T-helper 17 cell (primary cell): ENCODE data around the gene NAIF1. TPM values are rescaled to one million over a fixed set of nuclear protein-coding genes. Genes with fewer than 3 reads are reported as not detected.

Source experiments
- ATAC-seq: fragments of 150-1000 bp; cut with Tn5 transposase; 2 replicates; pipeline ENCODE4 v1.10.0; 2021; ENCODE audit warnings: mild to moderate bottlenecking, moderate library complexity
- DNase-seq, 3 donors: peaks; one replicate each; pipeline versions ENCODE4 v3.0.0 to v3.0.0-alpha.2; 2020 to 2021
- H3K9me3 ChIP-seq: one replicate; pipeline ENCODE4 v1.7.0; 2013; ENCODE audit warnings: low read length, mild to moderate bottlenecking; ENCODE audit not compliant: control insufficient read depth, poor library complexity, severe bottlenecking
- H3K27ac Mint-ChIP-seq: one replicate; pipeline ENCODE4 v1.8.0; 2022; ENCODE audit warnings: mild to moderate bottlenecking, moderate library complexity, mixed read lengths
- H3K27me3 Mint-ChIP-seq: one replicate; pipeline ENCODE4 v1.8.0; 2022; ENCODE audit warnings: mixed read lengths
- H3K36me3 Mint-ChIP-seq: one replicate; pipeline ENCODE4 v1.8.0; 2022; ENCODE audit warnings: low read depth, mixed read lengths
- H3K4me1 Mint-ChIP-seq: one replicate; pipeline ENCODE4 v1.8.0; 2022; ENCODE audit warnings: mild to moderate bottlenecking, mixed read lengths
- H3K4me3 Mint-ChIP-seq: one replicate; pipeline ENCODE4 v1.8.0; 2022; ENCODE audit warnings: mild to moderate bottlenecking, moderate library complexity, mixed read lengths
- total RNA-seq, 4 donors: library from RNA in 2 of 4; stranded (reverse) in 2 of 4; gene quantifications; one replicate each; pipeline ENCODE4 v1.2.3 and lab custom pipeline; 2022 to 2026

NAIF1 gene
- total RNA-seq, 2 donors from 2014 or later = 11.6 to 15.2 TPM

DNA sequence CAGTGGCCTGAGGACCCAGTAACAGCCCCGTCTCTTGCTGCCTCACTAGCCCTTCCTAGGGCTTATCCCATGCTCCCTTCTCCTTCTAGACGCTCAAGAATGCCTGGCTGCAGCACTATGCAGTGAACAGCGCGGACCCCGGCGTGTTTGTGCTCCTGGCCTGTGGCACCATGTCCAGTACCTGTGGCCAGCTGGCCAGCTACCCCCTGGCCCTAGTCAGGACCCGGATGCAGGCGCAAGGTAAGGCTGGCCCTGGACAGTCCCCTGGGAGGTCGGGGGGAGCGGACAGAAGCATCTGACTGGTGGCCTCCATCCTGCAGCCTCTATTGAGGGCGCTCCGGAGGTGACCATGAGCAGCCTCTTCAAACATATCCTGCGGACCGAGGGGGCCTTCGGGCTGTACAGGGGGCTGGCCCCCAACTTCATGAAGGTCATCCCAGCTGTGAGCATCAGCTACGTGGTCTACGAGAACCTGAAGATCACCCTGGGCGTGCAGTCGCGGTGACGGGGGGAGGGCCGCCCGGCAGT is 39.9 kb upstream of the NAIF1 start:
- ATAC-seq (no peak), DNase-seq (no peak)
- Mint-ChIP-seq H3K27ac (peak overlapping the region; percentile 27), H3K4me1 (peaks cover 17% of the 10 kb centered on the region), H3K27me3 (no peaks in the 10 kb centered on the region), H3K36me3 (peaks cover 8% of the 10 kb centered on the region), H3K4me3 (no peak overlapping the region)
- no peaks in the 10 kb centered on the region for H3K9me3 ChIP-seq

- Mint-ChIP-seq H3K27me3 (no peaks in the 10 kb centered on the region), H3K27ac (peak overlapping the region; percentile 27), H3K36me3 (peaks cover 8% of the 10 kb centered on the region), H3K4me3 (no peak overlapping the region), H3K4me1 (peaks cover 19% of the 10 kb centered on the region)
- no peak for ATAC-seq
- H3K9me3 ChIP-seq = no peaks in the 10 kb centered on the region
- DNase-seq = no peak
Measured at GRCh38 chr9:128106181-128106939, 39.2 kb upstream of the NAIF1 start.

GRCh38 chr9:128105538-128106175 is 38.5 kb upstream of the NAIF1 start:
- H3K36me3 Mint-ChIP-seq = peaks cover 11% of the 10 kb centered on the region
- DNase-seq (no peak), ATAC-seq (no peak)
- peak overlapping the region; percentile 27 for H3K27ac Mint-ChIP-seq
- peaks cover 22% of the 10 kb centered on the region for H3K4me1 Mint-ChIP-seq
- H3K4me3 Mint-ChIP-seq = no peak overlapping the region
- H3K27me3 Mint-ChIP-seq = no peaks in the 10 kb centered on the region
- no peaks in the 10 kb centered on the region for H3K9me3 ChIP-seq

DNA sequence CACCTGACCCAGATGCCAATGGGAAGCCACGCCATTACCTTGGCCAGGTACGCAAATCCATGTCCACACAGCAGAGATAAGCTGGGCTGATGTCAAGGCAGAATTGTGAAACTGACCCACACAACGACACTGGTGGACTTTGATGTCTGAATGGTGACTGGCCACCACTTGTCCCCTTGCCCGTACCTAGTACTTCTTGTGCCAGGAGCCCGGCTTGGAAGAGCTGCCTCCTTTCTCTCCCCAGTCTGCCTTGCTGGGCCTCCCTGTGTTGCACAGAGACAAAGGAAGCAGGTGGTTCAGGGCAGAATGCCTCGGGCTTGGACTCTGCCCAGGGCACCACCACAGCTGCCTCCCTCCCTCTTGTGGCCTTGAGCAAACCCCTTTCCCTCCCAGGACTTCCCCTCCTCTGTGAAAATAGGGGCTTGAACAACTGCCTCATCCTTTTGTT is 37.1 kb upstream of the NAIF1 start:
- H3K36me3 Mint-ChIP-seq = peaks cover 7% of the 10 kb centered on the region
- no peak overlapping the region for H3K27ac Mint-ChIP-seq
- ATAC-seq (no peak), DNase-seq (no peak)
- no peak overlapping the region for H3K4me3 Mint-ChIP-seq
- no peaks in the 10 kb centered on the region for H3K27me3 Mint-ChIP-seq
- peaks cover 22% of the 10 kb centered on the region for H3K4me1 Mint-ChIP-seq
- H3K9me3 ChIP-seq = no peaks in the 10 kb centered on the region

- no peak for DNase-seq
- peak overlapping the region; percentile 72 for H3K4me3 Mint-ChIP-seq
- peak overlapping the region; percentile 72 for H3K27ac Mint-ChIP-seq
- no peaks in the 10 kb centered on the region for H3K9me3 ChIP-seq
- no peaks in the 10 kb centered on the region for H3K27me3 Mint-ChIP-seq
- peak; percentile 77 for ATAC-seq
- peaks cover 26% of the 10 kb centered on the region for H3K4me1 Mint-ChIP-seq
- H3K36me3 Mint-ChIP-seq = peaks cover 7% of the 10 kb centered on the region
Measured at GRCh38 chr9:128103589-128103962, 36.5 kb upstream of the NAIF1 start.

GRCh38 chr9:128102861-128103588 is 35.9 kb upstream of the NAIF1 start:
- ATAC-seq = peak; percentile 22
- Mint-ChIP-seq H3K4me1 (peaks cover 28% of the 10 kb centered on the region), H3K36me3 (peaks cover 7% of the 10 kb centered on the region), H3K27me3 (no peaks in the 10 kb centered on the region), H3K4me3 (peak overlapping the region; percentile 72), H3K27ac (peak overlapping the region; percentile 72)
- H3K9me3 ChIP-seq = no peaks in the 10 kb centered on the region
- DNase-seq = no peak

- no peaks in the 10 kb centered on the region for H3K9me3 ChIP-seq
- ATAC-seq = no peak
- Mint-ChIP-seq H3K4me1 (peaks cover 30% of the 10 kb centered on the region), H3K4me3 (no peak overlapping the region), H3K36me3 (peaks cover 5% of the 10 kb centered on the region), H3K27me3 (no peaks in the 10 kb centered on the region), H3K27ac (no peak overlapping the region)
- no peak for DNase-seq
Measured at GRCh38 chr9:128102196-128102595, 35.1 kb upstream of the NAIF1 start.

DNA sequence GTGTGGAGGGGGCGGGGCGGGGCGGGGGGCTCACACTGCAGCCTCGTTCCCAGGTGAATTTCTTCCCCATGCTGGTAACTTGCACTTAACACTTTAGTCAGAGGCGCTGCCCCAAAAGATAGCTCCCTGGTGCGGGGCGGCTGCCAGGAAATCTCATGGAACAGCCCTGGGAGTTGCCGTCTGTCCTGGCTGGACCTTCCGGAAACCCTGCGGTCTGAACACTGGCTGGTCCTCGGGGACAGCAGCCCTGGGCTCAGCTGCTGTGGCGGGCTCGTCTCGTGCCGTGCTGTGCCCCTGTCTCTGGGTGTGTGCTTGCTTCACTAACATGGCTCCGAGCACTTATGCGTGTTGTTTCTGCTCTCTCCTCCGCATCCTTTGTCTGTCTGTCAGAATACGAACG is 34.6 kb upstream of the NAIF1 start:
- Mint-ChIP-seq H3K4me1 (peaks cover 30% of the 10 kb centered on the region), H3K27ac (no peak overlapping the region), H3K36me3 (peaks cover 5% of the 10 kb centered on the region), H3K4me3 (no peak overlapping the region), H3K27me3 (no peaks in the 10 kb centered on the region)
- ATAC-seq = no peak
- no peak for DNase-seq
- H3K9me3 ChIP-seq = no peaks in the 10 kb centered on the region

GRCh38 chr9:128101231-128101661 is 34.1 kb upstream of the NAIF1 start:
- H3K9me3 ChIP-seq = no peaks in the 10 kb centered on the region
- ATAC-seq (no peak), DNase-seq (no peak)
- no peaks in the 10 kb centered on the region for H3K27me3 Mint-ChIP-seq
- no peak overlapping the region for H3K27ac Mint-ChIP-seq
- peaks cover 5% of the 10 kb centered on the region for H3K36me3 Mint-ChIP-seq
- H3K4me1 Mint-ChIP-seq = peaks cover 30% of the 10 kb centered on the region
- no peak overlapping the region for H3K4me3 Mint-ChIP-seq

GRCh38 chr9:128100581-128100980 is 33.5 kb upstream of the NAIF1 start:
- no peak for DNase-seq
- H3K4me1 Mint-ChIP-seq = peaks cover 30% of the 10 kb centered on the region
- H3K9me3 ChIP-seq = no peaks in the 10 kb centered on the region
- peaks cover 5% of the 10 kb centered on the region for H3K36me3 Mint-ChIP-seq
- no peaks in the 10 kb centered on the region for H3K27me3 Mint-ChIP-seq
- no peak for ATAC-seq
- no peak overlapping the region for H3K27ac Mint-ChIP-seq
- no peak overlapping the region for H3K4me3 Mint-ChIP-seq

- H3K4me3 Mint-ChIP-seq = peak overlapping the region; percentile 19
- H3K27me3 Mint-ChIP-seq = no peaks in the 10 kb centered on the region
- DNase-seq (no peak), ATAC-seq (no peak)
- H3K9me3 ChIP-seq = no peaks in the 10 kb centered on the region
- H3K36me3 Mint-ChIP-seq = peaks cover 5% of the 10 kb centered on the region
- peaks cover 30% of the 10 kb centered on the region for H3K4me1 Mint-ChIP-seq
- H3K27ac Mint-ChIP-seq = peak overlapping the region; percentile 24
Measured at GRCh38 chr9:128099932-128100491, 32.9 kb upstream of the NAIF1 start.

- H3K27ac Mint-ChIP-seq = peak overlapping the region; percentile 68
- no peaks in the 10 kb centered on the region for H3K27me3 Mint-ChIP-seq
- H3K4me3 Mint-ChIP-seq = peak overlapping the region; percentile 60
- ATAC-seq = no peak
- peaks cover 34% of the 10 kb centered on the region for H3K4me1 Mint-ChIP-seq
- H3K9me3 ChIP-seq = no peaks in the 10 kb centered on the region
- DNase-seq = no peak
- H3K36me3 Mint-ChIP-seq = peaks cover 5% of the 10 kb centered on the region
Measured at GRCh38 chr9:128099231-128099931, 32.3 kb upstream of the NAIF1 start.
